ENCODE data around the gene SCARF2.

- TF ChIP-seq, protein P1, sequence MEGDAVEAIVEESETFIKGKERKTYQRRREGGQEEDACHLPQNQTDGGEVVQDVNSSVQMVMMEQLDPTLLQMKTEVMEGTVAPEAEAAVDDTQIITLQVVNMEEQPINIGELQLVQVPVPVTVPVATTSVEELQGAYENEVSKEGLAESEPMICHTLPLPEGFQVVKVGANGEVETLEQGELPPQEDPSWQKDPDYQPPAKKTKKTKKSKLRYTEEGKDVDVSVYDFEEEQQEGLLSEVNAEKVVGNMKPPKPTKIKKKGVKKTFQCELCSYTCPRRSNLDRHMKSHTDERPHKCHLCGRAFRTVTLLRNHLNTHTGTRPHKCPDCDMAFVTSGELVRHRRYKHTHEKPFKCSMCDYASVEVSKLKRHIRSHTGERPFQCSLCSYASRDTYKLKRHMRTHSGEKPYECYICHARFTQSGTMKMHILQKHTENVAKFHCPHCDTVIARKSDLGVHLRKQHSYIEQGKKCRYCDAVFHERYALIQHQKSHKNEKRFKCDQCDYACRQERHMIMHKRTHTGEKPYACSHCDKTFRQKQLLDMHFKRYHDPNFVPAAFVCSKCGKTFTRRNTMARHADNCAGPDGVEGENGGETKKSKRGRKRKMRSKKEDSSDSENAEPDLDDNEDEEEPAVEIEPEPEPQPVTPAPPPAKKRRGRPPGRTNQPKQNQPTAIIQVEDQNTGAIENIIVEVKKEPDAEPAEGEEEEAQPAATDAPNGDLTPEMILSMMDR (IDR thresholded peaks at IDR 0.05; ENCODE audit: low read depth, low read length), result no peak
- TF ChIP-seq EZH2phosphoT487 (IDR thresholded peaks at IDR 0.05; ENCODE audit: low read depth), result no peak
These were observed 26.5 kb upstream of the SCARF2 start for GRCh38 chr22:20464096-20464614.

Data from OCI-LY3 (cell line).